Effector CD4-positive, alpha-beta T cell (primary cell): Measurements from ENCODE around the gene CXCR5.

Experiments used
- DNase-seq: peaks from one replicate; pipeline ENCODE4 v3.0.0-alpha.2; 2020

CXCR5 gene

DNA sequence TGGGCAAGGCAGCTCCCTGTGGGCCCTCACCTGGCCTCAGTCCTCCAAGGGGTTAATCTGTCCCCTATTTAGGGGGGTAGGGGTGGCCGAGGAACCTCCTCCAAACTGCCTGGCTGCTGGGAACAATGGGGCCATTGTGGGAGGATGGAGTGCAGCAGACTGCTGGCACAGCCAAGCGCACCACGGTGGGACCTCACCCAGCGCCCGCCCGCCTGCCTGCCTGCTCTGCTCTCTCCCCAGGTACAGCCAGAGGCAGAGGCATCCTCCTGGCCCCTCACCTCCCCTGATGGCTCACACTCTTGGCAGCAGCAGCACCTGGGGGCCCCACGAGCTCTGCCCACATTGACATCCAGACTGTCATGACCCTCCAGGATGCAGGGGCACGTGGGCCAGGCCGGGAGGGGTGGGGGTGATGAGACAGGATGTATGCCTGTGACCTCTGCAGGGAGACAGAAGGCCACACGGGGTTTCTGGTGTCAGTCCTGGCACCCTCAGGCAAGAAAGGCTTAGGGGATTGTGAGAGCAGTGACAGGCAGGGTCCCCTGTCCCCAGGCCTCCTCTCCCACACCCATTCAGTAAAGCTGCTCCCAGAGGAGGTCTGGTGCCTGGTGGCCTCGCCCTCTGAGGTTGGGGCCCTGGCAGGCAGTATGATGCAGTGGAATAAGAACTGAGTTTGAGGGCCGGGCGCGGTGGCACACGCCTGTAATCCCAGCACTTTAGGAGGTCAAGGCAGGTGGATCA, 30.7 kb downstream of the CXCR5 start:
- peak; percentile 77 for DNase-seq

DNA sequence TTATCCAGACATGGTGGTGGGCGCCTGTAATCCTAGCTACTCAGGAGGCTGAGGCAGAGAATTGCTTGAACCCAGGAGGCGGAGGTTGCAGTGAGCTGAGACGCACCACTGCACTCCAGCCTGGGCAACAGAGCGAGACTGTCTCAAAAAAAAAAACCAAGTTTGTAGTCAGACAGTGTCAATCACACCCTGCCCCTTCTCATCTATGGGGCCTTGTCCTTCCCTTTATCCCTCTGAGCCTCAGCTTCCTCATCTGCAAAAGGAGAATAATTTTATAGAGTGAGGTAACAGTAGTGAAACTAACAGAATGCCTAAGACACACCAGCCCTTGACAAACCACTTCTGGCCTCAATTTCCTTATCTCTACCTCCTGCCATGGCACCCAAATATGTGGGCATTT, 31.3 kb downstream of the CXCR5 start:
- DNase-seq, result no peak

DNA sequence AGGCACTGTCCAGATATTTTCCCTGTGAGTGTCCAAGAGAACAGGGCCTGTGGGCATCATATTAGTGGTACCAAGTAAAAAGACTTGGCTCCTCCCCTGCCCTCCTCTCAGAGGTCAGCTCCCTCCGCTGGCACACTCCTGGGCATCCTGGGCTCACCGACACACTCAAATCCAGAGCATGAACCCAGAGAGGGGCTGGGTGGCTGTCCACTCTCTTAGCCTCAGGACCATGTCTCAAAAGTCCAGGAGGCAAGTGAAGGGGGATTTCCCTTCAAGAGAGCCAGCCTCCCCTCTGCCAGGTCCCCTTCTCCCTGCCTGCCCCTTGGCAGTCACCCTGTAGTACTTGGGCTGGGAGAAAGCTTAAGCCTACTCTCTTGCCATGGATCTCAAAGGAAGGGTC, 31.7 kb downstream of the CXCR5 start:
- no peak for DNase-seq

DNA sequence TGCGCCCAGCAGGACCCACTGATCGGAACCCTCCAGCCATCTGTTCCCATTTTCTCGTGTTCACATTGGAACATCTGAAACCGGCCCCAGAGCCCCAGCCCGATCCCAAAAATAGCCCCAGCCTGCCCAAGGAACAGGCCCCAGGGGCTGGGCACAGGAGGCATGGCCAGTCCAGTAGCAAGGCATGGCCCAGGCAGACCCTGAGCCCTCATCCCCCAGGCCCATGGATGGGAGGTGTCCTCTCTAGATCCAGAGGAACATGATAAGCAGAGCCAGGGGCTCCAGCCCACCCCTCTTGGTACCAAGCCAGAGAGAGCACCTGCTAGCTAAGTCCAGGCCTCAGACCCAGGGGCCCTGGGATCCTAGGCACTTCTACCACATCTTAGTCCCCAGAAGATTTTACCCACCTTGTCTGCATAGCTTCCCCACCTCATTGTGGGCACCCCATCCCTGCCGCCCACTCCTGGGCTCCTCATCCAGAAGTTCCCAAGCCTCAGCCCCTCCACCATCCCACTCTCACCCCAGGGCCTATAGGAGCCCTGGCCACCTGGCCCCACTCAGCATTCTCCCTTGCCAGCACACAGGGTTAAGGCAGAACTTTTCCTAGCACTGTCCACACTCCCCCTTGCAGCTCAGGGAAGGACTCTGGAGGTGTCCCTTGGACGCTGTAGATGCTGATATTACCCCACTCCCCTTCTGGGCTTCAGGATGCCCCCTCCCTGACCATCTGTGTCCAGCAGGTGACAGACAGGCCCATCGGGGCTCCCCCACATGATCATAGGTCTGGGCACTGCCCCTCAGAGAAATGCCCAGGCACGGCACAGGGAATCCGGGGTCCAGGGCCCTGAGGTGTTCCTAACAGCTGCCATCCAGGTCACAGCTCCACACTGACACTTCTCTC, 32.5 kb downstream of the CXCR5 start:
- DNase-seq, result no peak

DNA sequence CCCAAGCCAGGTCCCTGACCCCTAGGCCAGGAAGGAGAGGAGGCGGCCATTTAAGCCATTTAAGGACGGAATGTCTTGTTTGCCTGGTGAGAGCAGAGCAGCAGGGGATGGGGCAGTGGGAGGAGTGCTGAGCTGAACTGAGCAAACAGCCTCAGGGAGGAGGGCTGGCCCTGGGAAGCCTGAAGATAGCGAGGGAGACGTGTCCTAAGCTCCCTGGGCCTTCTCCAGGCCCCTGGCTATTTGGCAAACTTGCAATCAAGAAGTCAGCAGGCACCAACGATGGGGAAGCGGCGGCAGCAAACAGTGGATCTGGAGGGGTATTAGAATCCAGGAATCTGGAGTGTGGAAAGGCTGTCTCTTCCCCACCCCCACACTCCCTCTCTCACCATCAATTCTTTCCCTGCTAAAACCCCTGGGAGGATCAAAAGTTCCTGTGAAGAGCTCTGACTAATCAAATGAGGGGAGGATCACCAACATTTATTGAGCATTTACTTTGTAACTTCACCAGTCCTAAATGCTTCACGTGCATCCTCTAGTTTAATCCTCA, 33.2 kb downstream of the CXCR5 start:
- no peak for DNase-seq

DNA sequence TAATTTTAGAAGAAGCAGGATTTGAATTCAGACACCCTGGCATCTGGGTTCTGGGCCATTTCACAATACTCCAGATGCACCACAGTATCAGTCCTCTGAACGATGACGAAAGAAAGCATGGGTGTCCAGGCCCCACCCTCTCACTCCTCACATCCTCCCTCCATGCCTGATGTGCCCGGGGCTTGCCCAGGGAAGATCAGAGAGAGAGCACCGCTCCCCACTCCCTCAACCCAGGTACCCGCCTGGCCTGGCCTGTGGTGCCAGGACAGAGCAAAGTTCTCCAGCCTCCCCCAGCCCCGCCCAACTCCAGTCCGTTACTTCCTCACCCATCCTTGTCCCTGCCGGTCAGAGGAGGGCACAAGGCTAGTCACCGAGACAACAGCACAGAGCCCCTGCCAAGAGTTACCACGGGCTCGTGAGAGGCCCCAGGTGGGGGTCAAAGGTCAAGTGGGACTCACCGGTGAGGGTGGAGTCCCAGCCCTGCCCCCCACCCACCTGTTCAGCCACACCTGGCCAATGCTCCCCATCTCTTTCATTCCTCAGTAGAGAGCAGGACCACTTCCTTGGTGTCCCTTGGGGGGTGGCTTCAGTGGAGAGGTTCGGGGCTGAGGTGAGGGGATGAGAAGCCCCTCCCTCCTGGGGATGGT, 33.9 kb downstream of the CXCR5 start:
- peak; percentile 54 for DNase-seq

DNA sequence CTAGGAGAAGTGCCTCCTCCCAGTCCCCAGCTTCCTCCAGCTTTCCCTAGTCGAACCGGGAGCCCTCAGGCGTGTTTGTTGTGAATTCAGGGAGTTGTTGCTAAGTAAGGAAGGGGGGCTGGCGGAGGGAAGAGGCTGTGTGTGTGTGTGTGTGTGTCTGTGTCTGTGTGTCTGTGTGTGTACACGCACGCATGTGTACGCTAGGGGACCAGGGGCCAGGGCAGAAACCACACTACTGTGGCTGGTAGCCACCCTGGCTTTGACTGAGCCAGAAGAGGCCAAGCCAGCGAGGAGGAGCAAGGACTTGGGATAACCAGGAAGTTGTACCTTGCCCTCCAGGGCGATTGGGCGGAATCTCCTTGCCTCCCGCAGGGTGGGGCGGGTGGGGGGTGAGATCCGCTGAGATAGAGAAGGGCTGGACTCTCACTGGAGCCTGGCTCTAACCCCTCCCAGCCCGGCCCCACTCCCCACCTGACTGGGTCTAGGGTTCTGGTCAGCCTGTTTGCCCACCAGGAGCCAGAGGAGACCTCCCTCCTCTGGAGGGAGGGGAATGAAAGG, 34.5 kb downstream of the CXCR5 start:
- no peak for DNase-seq

DNA sequence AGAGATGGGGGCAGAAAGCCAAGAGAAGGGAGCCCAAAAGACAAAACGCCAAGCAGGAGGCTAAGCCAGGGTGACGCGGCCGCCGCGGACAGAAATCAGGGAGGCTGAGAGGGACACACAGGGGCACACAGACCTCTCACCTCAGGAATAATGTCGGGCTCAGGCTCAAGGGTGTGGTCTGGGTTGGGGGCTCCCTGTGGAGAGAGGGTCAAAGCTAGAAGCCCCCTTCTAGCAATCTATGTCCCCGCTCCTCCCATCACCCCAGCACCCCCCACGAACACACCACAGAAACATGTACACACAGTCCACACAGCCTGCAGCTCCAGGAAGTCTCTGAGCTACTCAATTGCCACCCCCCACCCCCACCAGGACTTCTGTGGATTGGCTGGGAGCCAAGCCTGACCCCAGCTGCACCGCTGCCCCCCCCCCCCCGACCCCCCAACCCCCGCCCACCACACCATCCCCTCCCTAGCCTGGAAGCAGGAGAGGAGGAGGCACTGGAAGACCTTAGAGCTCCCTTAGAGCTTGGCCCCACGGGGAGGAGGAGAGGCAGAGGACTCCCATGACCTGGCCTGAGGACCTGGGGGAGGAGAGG, 35.1 kb downstream of the CXCR5 start:
- DNase-seq, result no peak

DNA sequence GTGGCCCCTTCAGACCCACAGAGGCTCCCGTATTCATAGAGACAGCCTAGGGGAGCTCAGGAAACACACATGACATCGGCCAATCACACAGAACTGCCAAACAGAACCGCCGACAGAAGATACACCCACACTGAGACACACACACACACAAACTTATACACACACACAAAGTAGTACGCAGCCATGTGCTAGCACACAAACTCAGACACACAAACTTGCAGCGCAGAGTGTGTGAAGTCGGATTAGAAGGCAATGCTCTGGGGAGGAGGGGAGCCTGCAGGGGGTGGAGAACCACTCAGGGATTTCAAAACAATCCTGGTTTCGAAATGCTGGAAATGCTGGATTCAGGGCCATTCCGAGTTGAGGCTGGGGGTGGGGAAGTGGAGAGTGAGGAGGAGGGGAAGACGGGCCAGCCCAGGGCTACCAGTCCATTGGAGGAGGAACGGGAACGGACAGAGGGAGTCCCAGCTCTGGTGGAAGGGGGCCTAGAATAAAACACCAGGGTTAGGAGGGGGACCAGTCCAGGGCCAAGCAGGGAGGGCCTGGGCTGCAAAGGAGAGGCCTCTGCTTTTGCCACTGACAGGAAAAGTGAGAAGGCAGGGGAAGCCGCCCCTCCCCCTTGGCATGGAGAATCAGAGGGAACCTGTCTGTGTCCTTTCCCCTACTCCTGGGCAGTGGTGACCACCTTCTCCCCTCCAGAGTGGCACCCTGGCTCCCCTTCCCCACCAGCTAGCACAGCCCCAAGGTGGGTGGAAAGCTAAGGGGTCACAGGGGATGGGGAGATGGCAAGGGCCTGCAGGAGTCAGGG, 37.6 kb downstream of the CXCR5 start:
- no peak for DNase-seq

DNA sequence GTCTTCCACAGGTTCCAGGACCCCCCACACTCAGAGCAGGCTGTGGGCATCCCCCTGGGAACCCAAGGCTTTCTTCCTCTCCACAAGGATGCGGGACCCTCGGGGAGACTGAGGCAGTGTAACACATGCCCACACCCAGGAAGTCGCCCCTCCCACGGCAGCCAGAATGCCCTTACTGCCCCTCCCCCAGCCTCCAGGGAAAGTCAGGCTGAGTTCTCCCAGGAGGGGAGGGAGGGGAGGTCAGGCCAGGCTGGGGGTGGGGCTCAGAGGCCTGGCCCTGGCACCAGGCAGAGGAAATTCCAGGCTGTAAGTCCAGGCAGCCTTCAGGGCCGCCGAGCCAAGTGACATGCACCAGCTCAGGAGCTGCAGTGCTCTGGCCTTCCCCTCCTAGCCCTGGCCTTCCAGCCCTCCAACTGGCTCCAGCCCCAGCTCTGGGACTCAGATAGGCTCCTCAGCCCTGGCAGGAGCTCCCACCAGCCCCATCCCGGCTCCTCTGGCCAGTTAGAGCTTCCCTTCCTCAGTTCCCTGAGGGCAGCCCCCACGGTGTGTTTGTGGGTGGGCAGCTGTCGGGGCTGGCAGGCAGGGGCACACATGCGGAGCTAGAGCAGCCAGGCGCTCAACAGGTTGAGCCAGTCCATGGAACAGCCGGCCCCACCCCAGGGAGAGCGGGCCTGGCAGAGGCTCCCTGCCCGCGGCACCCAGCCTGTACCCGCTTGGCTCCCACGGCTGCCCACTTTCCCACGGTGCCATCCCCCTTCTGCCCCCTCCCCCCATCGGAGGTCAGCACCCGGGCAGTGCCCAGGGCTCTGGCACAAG, 38.4 kb downstream of the CXCR5 start:
- no peak for DNase-seq

DNA sequence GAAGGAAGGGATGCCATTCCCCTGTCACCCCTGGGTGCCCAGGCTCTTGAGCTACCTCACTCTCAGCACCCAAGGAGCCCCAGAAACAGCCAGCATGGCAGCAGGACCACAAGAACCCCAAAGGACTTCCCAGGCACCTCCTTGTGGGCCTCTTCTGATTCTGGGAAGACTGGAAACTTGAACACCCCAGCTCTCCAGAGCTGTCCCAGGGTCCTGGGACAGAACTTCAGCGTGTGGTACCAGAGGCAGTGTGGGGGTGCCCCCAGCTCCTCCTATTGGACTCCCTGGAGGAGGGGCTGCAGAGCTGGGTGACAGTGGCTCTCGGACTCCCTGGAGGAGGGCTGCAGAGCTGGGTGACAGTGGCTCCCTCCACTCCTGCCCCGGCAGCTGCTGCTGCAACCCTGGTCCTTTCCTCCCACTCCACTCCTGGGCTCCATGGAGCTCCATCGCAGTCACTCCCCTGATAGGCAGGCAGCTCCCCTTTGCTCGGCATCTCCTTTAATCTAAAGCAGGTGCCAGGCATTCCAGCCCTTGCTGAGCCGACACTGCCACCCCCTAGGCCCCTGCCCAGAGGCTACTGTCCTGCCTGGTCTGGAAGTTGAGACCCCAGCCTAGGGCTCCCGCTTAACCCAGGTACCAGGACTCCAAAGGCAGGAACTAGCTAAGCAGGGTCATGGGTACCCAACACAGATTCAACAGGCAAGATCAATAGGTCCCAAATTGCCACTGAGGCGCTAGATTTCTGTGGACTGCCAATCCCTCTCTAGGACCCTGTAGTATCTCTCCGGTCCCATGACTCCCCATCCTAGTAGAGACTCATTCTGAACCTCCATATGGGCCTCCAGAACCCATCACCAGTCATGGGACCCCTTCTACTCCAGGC, 39.3 kb downstream of the CXCR5 start:
- DNase-seq, result no peak

DNA sequence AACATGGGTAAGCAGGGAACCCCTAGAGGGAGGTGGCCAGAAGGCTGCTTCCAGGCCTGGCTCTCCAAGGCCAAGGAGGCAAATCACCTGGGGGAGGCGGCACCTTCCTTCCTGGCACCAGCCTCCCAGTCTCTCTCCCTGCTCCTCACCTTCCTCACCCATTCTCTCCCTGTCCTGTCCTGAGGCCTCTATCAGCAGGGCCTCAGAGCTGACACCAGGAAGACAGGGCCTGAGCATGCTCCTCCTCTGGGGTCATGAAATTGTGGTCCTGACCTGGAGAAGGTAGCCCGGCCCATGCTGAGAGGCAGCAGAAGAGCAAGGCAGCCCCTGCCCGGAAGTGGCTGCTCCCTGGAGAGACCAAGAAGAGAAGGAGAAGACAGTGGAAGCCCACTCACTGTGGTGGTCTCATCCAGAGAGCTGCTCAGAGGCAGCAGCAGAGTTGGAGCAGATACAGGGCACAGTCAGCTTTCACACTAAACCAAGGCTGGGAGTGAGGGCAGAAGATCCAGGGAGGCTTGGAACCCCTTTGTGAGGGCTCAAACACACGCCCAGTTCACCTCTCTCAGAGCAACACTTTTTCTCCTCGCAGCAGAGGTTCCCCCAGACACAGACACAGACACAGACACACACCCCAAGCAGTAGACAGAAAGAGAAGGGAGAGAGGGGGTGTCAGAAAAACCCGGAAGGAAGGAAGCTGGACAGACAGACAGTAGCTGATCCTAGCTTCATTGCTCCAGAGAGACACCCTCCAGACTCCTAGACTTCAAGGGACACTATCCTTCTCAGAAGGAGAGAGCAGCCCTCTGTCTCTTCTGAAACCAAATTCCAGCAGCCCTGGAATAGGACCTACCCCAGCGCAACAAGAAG, 40.3 kb downstream of the CXCR5 start:
- DNase-seq, result no peak

DNA sequence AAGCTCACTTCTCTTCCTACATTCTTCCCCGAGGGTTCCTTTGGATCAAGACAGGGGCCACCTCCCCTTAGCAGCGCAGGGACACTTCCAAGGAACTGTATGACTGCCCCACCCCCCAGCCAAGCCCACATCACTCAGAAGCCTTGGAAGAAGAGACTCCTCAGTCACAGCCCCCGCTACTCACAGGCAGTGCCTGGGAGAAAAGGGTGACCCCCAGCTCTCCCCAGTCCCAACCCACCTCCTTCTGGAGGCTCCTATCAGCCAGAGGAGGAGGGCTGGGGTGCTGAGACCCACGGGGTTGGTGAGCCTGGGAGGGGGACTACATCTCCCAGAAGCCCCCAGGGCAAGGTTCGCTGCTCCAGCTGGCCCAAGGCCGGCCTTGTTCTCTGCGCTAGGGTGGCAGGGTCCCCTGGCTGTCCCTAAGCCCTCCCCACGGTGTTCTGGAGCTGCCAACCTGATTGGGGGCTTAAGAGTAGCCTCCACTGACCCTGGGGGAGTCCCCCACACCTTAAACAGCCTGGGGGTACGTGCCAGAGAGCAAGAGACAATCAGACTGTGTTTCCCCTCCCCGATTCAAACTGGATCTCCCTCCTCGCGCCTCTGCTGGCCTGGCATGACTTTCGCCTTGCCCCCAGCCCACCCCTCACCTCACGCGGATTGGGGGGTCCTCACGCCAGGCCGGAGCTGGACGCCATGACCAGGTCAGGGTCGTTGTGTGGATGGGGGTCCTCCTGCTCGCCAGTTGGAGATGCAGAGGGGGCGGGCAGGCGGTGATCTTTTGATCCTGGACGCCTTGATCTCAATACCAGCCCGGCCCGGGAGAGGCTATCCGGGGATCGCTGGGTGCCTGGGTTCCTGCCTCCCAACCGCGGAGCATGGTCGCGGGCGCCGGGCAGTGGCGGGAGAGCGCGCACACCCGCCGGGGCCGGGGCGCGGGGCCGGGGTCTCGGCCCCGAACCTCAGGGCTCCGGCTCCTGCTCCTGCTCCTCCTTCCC, 41.2 kb downstream of the CXCR5 start:
- no peak for DNase-seq

DNA sequence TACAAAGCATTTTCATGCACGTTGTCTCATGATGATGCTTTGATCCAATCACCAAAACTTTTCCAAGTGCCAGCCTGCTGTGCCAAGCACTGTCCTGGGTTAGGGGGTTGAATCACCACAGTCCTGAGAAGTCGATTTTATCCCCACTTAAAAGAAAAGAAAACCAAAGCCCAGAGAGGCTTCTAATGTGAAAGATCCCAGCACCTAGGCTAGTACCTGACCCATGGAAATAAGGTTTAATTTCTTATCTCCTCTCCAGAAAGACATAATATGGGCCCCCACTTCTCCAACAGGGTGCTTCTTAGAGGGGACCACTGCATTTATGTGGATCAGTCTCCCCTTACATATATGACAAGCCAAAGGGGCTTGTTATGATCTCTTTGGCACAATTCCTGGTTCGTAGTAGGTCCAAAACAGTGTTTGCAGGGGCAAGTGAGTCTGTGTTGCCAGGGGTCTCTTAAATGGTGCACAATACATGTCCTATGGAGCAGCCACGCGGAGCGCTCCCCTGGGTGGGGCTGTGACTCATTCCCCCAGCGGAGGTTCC, 43.9 kb downstream of the CXCR5 start:
- no peak for DNase-seq

DNA sequence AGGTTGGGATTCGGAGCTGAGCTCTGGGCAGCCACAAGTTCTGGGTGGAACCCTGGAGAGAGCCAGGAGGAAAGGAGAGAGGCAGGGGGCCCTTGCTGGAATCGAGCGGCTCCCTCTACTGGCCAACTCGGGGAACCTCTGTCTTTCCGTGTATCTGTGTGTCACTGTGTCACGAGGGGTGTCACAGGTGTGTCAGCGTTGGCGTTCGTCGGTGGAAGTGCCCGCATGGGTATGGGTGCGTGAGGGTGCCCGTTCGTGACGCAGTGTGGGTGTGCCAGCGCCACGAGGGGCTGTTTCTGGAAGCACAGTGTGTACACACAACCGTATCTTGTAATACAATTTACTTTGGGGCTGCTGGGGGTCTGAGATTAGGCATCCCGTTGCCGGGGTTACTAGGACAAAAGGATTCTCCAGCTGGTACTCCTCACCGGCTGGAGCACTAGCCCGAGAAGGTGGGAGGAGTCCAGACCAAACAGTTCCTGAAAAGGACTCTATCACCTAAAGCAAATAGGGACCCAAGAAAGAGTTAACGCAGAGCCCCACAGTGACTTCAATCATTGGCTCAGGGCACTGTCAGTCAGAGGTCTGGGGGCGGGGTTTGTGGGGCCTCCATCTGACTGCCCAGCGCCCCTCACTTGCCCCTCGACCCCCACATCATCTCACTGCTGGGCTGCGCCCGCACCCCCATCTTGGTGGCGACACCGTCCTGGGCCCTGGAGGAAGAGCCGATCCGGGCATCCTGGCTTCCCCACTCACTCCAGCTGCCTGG, 44.6 kb downstream of the CXCR5 start:
- DNase-seq, result peak; percentile 96

DNA sequence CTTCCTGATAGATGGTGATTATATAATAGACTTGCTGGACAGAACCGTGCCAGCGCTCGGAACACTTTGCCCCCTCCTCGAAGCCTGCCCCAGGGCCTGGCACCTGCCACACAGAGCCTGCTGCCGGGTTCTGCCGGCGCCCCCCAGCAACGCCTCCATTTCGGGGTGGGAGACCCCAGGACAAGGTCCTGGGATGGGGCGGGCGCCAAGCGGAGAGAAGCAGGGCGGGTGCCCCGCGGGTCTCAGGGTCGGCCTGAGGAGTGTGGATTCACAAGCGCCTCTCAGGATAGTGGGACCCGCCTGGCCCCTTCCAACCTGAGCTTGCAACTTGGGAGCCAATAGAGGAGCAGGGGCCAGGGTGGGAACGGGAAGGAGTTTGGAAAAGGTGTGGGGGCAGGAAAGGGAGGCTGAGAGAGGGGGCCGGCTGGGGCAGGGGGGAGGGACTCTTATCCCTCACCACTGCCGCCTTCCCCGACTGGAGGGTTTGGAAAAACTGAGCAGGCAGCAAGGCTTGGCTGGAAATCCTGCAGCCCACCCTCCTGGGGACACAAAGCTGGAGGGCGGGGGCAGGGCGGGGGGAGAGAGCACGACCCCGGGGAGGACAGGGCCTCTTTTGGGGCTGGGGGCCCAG, 45.3 kb downstream of the CXCR5 start:
- DNase-seq, result no peak
